Measurements from ENCODE around the gene ATG101.

DNA sequence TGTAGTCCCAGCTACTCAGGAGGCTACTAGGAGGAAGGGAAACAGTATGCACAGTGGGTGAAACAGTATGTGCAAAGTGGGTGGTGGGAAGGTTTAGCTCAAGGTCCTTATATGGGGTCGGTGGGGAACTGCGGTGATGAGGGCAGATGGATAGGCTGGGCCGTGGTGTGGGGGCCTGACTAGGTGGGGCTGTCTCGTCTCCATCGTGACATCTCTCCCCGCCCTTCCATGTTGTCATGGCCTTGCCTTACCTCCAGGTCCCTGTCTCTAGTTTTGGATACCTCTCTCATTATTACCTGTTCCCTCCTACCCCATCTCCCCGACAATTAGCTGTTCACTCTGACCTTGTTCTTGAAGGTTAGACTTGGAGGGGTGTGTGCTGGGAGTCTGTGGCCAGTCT, 22.9 kb upstream of the ATG101 start:
- TF ChIP-seq, protein P1, sequence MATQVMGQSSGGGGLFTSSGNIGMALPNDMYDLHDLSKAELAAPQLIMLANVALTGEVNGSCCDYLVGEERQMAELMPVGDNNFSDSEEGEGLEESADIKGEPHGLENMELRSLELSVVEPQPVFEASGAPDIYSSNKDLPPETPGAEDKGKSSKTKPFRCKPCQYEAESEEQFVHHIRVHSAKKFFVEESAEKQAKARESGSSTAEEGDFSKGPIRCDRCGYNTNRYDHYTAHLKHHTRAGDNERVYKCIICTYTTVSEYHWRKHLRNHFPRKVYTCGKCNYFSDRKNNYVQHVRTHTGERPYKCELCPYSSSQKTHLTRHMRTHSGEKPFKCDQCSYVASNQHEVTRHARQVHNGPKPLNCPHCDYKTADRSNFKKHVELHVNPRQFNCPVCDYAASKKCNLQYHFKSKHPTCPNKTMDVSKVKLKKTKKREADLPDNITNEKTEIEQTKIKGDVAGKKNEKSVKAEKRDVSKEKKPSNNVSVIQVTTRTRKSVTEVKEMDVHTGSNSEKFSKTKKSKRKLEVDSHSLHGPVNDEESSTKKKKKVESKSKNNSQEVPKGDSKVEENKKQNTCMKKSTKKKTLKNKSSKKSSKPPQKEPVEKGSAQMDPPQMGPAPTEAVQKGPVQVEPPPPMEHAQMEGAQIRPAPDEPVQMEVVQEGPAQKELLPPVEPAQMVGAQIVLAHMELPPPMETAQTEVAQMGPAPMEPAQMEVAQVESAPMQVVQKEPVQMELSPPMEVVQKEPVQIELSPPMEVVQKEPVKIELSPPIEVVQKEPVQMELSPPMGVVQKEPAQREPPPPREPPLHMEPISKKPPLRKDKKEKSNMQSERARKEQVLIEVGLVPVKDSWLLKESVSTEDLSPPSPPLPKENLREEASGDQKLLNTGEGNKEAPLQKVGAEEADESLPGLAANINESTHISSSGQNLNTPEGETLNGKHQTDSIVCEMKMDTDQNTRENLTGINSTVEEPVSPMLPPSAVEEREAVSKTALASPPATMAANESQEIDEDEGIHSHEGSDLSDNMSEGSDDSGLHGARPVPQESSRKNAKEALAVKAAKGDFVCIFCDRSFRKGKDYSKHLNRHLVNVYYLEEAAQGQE (IDR thresholded peaks at IDR 0.05; ENCODE audit: insufficient read depth in 1 of 2, low read depth in 2 of 2, low read length in 2 of 2) = no peak
- TF ChIP-seq SIN3A (IDR thresholded peaks at IDR 0.05; ENCODE audit: borderline replicate concordance, insufficient read depth, low read length) (no peak), TAF1 (IDR thresholded peaks at IDR 0.05; ENCODE audit: borderline replicate concordance, insufficient read depth, low read length) (no peak), POLR2AphosphoS5 (IDR thresholded peaks at IDR 0.05; ENCODE audit: low read depth, low read length) (no peak)
